Left ventricle myocardium inferior (tissue), 1 donor: ENCODE data around the gene SRCAP. TPM values are rescaled to one million over a fixed set of nuclear protein-coding genes. Genes with fewer than 3 reads are reported as not detected.

Source experiments
- DNase-seq: peaks from one replicate; pipeline ENCODE4 v3.0.0-alpha.2; 2020
- H3K27ac ChIP-seq: fragments of 200-600 bp; replicated peaks from 2 replicates; pipeline ENCODE4 v1.8.0; 2021
- H3K27me3 ChIP-seq: fragments of 200-600 bp; 2 replicates; pipeline ENCODE4 v1.8.0; 2021; ENCODE audit warnings: low read depth
- H3K36me3 ChIP-seq: fragments of 200-600 bp; 2 replicates; pipeline ENCODE4 v1.8.0; 2021
- H3K4me1 ChIP-seq: fragments of 200-600 bp; 2 replicates; pipeline ENCODE4 v1.8.0; 2021
- H3K4me3 ChIP-seq: fragments of 200-600 bp; 2 replicates; pipeline ENCODE4 v1.8.0; 2021; ENCODE audit warnings: mild to moderate bottlenecking, moderate library complexity
- H3K9me3 ChIP-seq: fragments of 200-600 bp; replicated peaks from 2 replicates; pipeline ENCODE4 v1.8.0; 2021
- intact Hi-C: fragments of 100-400 bp; cut with micrococcal nuclease; formaldehyde crosslinking; loops from one replicate; pipeline ENCODE4 v1.11.0; 2022
- total RNA-seq: library from RNA; stranded (reverse); fragmentation: NEBNext Ultra II Directional; extraction: Animal tissue kit (Norgen Biotek cat#: 25700); gene quantifications from one replicate; pipeline ENCODE4 v1.2.1, GENCODE V29; 2021
- TF ChIP-seq, protein P1 (sequence below): fragments of 200-600 bp; IDR thresholded peaks from 2 replicates; pipeline ENCODE4 v1.8.0; 2021; ENCODE audit warnings: antibody characterized with exemption, mild to moderate bottlenecking, borderline replicate concordance
- donor health status: DM: no; HTN: yes; CAD: no; lungs with severe emphysema.

SRCAP gene
- total RNA-seq, 1 donor from 2014 or later, result 42.5 TPM

- H3K27ac ChIP-seq, result peak overlapping the region; percentile 80
Measured at GRCh38 chr16:30766933-30767284, 67.9 kb downstream of the SRCAP start.

GRCh38 chr16:30767767-30768465, 68.9 kb downstream of the SRCAP start:
- peaks cover 45% of the 10 kb centered on the region for H3K4me1 ChIP-seq
- no peak for DNase-seq
- H3K27ac ChIP-seq, result peak overlapping the region; percentile 80
- intact Hi-C loops, result no loop called here
- TF ChIP-seq, protein P1, sequence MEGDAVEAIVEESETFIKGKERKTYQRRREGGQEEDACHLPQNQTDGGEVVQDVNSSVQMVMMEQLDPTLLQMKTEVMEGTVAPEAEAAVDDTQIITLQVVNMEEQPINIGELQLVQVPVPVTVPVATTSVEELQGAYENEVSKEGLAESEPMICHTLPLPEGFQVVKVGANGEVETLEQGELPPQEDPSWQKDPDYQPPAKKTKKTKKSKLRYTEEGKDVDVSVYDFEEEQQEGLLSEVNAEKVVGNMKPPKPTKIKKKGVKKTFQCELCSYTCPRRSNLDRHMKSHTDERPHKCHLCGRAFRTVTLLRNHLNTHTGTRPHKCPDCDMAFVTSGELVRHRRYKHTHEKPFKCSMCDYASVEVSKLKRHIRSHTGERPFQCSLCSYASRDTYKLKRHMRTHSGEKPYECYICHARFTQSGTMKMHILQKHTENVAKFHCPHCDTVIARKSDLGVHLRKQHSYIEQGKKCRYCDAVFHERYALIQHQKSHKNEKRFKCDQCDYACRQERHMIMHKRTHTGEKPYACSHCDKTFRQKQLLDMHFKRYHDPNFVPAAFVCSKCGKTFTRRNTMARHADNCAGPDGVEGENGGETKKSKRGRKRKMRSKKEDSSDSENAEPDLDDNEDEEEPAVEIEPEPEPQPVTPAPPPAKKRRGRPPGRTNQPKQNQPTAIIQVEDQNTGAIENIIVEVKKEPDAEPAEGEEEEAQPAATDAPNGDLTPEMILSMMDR, result no peak
- no peaks in the 10 kb centered on the region for H3K9me3 ChIP-seq
- no peak overlapping the region for H3K4me3 ChIP-seq
- peaks cover 98% of the 10 kb centered on the region for H3K36me3 ChIP-seq
- H3K27me3 ChIP-seq, result no peaks in the 10 kb centered on the region

More at GRCh38 chr16:30766933-30767284, 67.9 kb downstream of the SRCAP start:
- Histone ChIP-seq H3K4me3 (no peak overlapping the region), H3K4me1 (peaks cover 51% of the 10 kb centered on the region), H3K9me3 (no peaks in the 10 kb centered on the region), H3K27me3 (no peaks in the 10 kb centered on the region), H3K36me3 (peaks cover 88% of the 10 kb centered on the region)
- TF ChIP-seq, protein P1, result no peak
- no peak for DNase-seq
- intact Hi-C loops, result no loop called here

- H3K4me3 ChIP-seq, result no peak overlapping the region
- H3K27me3 ChIP-seq, result no peaks in the 10 kb centered on the region
- TF ChIP-seq, protein P1, result no peak
- intact Hi-C loops, result no loop called here
- H3K9me3 ChIP-seq, result no peaks in the 10 kb centered on the region
- H3K4me1 ChIP-seq, result peaks cover 41% of the 10 kb centered on the region
- H3K27ac ChIP-seq, result peak overlapping the region; percentile 80
- peaks cover 100% of the 10 kb centered on the region for H3K36me3 ChIP-seq
- no peak for DNase-seq
Measured at GRCh38 chr16:30768583-30769181, 69.7 kb downstream of the SRCAP start.

DNA sequence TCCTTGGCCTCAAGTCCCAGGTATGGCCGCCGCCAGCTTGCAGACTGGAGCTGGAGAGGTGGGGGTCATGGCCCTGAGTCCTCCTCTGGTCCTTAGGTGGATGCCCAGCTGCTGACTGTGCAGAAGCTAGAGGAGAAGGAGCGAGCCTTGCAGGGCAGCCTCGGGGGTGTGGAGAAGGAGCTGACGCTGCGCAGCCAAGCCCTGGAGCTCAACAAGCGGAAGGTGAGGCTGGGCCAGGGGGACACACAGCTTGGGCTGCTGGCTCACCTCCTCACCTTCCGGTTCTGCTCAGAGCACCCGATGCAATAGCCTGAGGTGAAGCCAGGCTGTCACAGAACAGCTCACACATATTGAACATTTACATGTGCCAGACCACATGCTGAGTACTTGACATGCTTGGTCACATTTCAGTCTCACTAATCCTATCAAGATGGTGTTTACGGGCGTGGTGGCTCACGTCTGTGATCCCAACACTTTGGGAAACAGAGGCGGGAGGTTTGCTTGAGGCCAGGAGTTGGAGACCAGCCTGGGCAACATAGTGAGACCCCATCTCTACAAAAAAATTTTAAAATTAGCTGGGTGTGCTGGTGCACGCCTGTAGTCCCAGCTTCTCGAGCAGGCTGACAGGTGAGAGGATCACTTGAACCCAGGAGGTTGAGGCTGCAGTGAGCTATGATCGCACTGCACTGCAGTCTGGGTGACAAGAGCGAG, 70.6 kb downstream of the SRCAP start:
- intact Hi-C loops, result no loop called here
- peaks cover 41% of the 10 kb centered on the region for H3K4me1 ChIP-seq
- DNase-seq, result no peak

GRCh38 chr16:30771726-30772125, 72.8 kb downstream of the SRCAP start:
- no peak overlapping the region for H3K4me3 ChIP-seq
- peak; percentile 11 for DNase-seq
- H3K4me1 ChIP-seq, result peaks cover 51% of the 10 kb centered on the region
- intact Hi-C loops, result no loop called here
- TF ChIP-seq, protein P1, result no peak
- H3K27me3 ChIP-seq, result no peaks in the 10 kb centered on the region
- H3K9me3 ChIP-seq, result no peaks in the 10 kb centered on the region
- no peak overlapping the region for H3K27ac ChIP-seq
- H3K36me3 ChIP-seq, result peaks cover 78% of the 10 kb centered on the region

More for the DNA sequence above, 70.6 kb downstream of the SRCAP start:
- Histone ChIP-seq H3K36me3 (peaks cover 100% of the 10 kb centered on the region), H3K27me3 (no peaks in the 10 kb centered on the region), H3K9me3 (no peaks in the 10 kb centered on the region), H3K27ac (no peak overlapping the region), H3K4me3 (no peak overlapping the region)
- TF ChIP-seq, protein P1, result no peak
